Stomach (tissue), 9 donors: ENCODE data around the gene ANTXR2. TPM values are rescaled to one million over a fixed set of nuclear protein-coding genes. Genes with fewer than 3 reads are reported as not detected.

ENCODE experiments used
- DNase-seq, 2 donors: peaks; one replicate each; pipeline versions ENCODE4 v3.0.0 to v3.0.0-alpha.2; 2013 to 2019
- H3K27ac ChIP-seq, 5 donors: fragments of 200-600 bp in 4 of 5; sonication (generic) in 4 of 5; one replicate each; pipeline ENCODE4 v1.5.1; 2013 to 2019; ENCODE audit warnings: mild to moderate bottlenecking in 1 of 5, moderate library complexity in 1 of 5
- H3K27me3 ChIP-seq, 3 donors: fragments of 200-600 bp; sonication (generic); one replicate each; pipeline ENCODE4 v1.5.1; 2017 to 2019; ENCODE audit warnings: mixed run types in 1 of 3
- H3K36me3 ChIP-seq, 4 donors: fragments of 200-600 bp; sonication (generic); 1 replicate in 3 of 4; 2 replicates in 1 of 4; pipeline ENCODE4 v1.5.1; 2016 to 2019
- H3K4me1 ChIP-seq, 4 donors: fragments of 200-600 bp; sonication (generic); one replicate each; pipeline ENCODE4 v1.5.1; 2016 to 2019
- H3K4me3 ChIP-seq, 4 donors: fragments of 200-600 bp; sonication (generic) in 3 of 4; one replicate each; pipeline ENCODE4 v1.5.1; 2016 to 2019; ENCODE audit warnings: mild to moderate bottlenecking in 1 of 4
- H3K9me3 ChIP-seq, 4 donors: fragments of 200-600 bp; sonication (generic); one replicate each; pipeline ENCODE4 v1.5.1; 2016 to 2019
- EP300 ChIP-seq: sonication (generic); formaldehyde crosslinking; IDR thresholded peaks from one replicate; pipeline ENCODE4 v1.6.1; 2017; ENCODE audit warnings: antibody characterized with exemption
- POLR2A ChIP-seq, 4 donors: fragments of 450-650 bp; IDR thresholded peaks; one replicate each; pipeline ENCODE4 v1.6.1; 2016; ENCODE audit warnings: antibody characterized with exemption in 4 of 4, control low read depth in 2 of 4, mild to moderate bottlenecking in 1 of 4, moderate library complexity in 1 of 4
- POLR2AphosphoS5 ChIP-seq, 3 donors: sonication (generic); formaldehyde crosslinking; IDR thresholded peaks; one replicate each; pipeline ENCODE4 v1.6.1; 2016; ENCODE audit warnings: antibody characterized with exemption in 3 of 3
- WGBS, 5 donors: extraction: QIAGEN DNeasy Blood & Tissue Kit in 3 of 5; methylation state at CpG; one replicate each; pipeline versions ENCODE4 v1.1.5 to v1.1.7; 2013 to 2018; 5-methylcytosine and 5-hydroxymethylcytosine counted together
- intact Hi-C: fragments of 100-400 bp; cut with DNase I; formaldehyde crosslinking; loops from one replicate; pipeline ENCODE4 v1.15.1; 2023; ENCODE audit warnings: low total_unique reads
- polyA plus RNA-seq, 3 donors: library from polyadenylated mRNA; stranded (reverse); fragments of 200-250 nt; gene quantifications; one replicate each; pipeline ENCODE4 v1.2.3, GENCODE V29; 2013
- total RNA-seq, 5 donors: library from RNA; depleted of rRNA; stranded (reverse); fragments of >200 nt; gene quantifications; one replicate each; pipeline versions ENCODE4 v1.1.0 to v1.2.3, GENCODE V29; 2014 to 2016
- TF ChIP-seq, protein P1 (sequence below), 7 experiments: fragments of 450-650 bp in 4 of 7; fragments of 200-600 bp in 3 of 7; sonication (generic) in 3 of 7; IDR thresholded peaks; one replicate each; pipeline ENCODE4 v1.5.1; 2016 to 2019; ENCODE audit warnings: antibody characterized with exemption in 7 of 7, control low read depth in 2 of 7, mild to moderate bottlenecking in 1 of 7
- donor health status: healthy with polysubstance abuse.
- donor health status: Bipolar disorder and iron deficiency.
- donor health status: healthy.

ANTXR2 gene
- total and polyA plus RNA-seq, 8 donors = 8.3 to 116 (median 36.1) TPM

DNA sequence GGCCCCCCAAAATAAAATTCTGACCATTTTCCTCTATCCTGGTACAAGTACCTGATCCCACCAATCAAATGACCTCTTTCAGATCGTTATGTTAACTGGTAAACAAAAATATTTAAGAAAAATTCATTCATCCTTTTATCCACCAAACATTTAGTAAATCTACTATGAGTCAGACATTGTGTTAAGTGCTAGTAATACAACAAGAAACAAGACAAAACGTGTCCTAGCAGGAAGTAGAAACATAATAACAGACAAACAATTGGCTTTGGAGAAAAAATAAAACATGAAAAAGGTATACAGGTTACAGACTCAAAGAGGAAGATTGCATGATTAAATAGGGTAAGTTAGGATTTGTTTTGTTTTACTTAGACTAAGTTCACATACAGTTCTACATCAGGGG, 43.7 kb downstream of the ANTXR2 start:
- no peak for DNase-seq
- H3K4me3 ChIP-seq = no peak overlapping the region
- H3K36me3 ChIP-seq = peaks cover 10 to 40% (median 34%) of the 10 kb centered on the region in 4 donors
- H3K27me3 ChIP-seq = no peaks in the 10 kb centered on the region
- no peak overlapping the region for H3K27ac ChIP-seq
- no peak for TF ChIP-seq POLR2A (IDR thresholded peaks at IDR 0.05)
- no peak for TF ChIP-seq POLR2AphosphoS5 (IDR thresholded peaks at IDR 0.05)
- intact Hi-C loops = no loop called here
- no peaks in the 10 kb centered on the region for H3K9me3 ChIP-seq
- H3K4me1 ChIP-seq = peaks cover 0 to 23% (median under 1%) of the 10 kb centered on the region in 4 donors
- WGBS, 5 donors = 64 to 73% (median 69%) methylated on average over 2 of the region's 2 CpGs

DNA sequence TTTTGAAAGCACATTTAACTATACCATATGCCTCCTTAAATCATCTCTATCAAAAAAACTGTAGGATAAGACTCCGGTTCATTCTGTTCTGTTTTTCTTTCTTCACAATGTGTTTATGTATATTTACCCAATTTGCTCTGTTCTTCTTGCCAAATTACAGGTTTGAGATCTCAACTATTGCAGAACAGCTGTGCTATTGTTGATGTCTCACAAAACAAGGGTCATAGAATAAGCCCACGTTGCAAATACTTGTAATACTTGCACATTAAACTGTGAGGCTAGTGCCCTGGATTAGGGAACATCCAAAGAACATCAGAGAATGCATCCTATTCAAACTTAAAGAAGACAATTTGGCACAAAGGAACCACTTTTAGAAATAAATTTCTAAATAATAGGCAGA, 45.4 kb downstream of the ANTXR2 start:
- Histone ChIP-seq H3K9me3 (no peaks in the 10 kb centered on the region), H3K27me3 (no peaks in the 10 kb centered on the region), H3K4me3 (no peak overlapping the region), H3K36me3 (peaks cover 10 to 55% (median 46%) of the 10 kb centered on the region in 4 donors), H3K4me1 (peaks cover 0 to 23% (median 0%) of the 10 kb centered on the region in 4 donors), H3K27ac (no peak overlapping the region)
- TF ChIP-seq POLR2A (IDR thresholded peaks at IDR 0.05) = no peak
- TF ChIP-seq, protein P1, sequence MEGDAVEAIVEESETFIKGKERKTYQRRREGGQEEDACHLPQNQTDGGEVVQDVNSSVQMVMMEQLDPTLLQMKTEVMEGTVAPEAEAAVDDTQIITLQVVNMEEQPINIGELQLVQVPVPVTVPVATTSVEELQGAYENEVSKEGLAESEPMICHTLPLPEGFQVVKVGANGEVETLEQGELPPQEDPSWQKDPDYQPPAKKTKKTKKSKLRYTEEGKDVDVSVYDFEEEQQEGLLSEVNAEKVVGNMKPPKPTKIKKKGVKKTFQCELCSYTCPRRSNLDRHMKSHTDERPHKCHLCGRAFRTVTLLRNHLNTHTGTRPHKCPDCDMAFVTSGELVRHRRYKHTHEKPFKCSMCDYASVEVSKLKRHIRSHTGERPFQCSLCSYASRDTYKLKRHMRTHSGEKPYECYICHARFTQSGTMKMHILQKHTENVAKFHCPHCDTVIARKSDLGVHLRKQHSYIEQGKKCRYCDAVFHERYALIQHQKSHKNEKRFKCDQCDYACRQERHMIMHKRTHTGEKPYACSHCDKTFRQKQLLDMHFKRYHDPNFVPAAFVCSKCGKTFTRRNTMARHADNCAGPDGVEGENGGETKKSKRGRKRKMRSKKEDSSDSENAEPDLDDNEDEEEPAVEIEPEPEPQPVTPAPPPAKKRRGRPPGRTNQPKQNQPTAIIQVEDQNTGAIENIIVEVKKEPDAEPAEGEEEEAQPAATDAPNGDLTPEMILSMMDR (IDR thresholded peaks at IDR 0.05) = no peak
- TF ChIP-seq EP300 = no peak
- intact Hi-C loops = no loop called here
- WGBS, 5 donors = 54 to 62% (median 59%) methylated on average over 2 of the region's 2 CpGs
- DNase-seq = no peak

DNA sequence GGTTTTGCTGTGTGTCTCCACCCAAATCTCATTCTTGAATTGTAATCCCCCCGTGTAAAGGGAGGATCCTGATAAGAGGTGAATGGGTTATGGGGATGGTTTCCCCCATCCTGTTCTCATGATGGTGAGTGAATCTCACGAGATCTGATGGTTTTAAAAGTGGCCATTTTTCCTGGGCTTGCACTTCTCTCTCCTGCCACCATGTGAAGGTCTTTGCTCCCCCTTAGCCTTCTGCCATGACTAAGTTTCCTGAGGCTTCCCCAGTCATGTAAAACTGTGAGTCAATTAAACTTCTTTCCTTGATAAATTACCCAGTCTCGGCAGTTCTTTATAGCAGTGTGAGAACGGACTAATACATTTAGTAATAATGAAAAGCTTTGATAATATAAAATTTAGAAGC, 46.9 kb downstream of the ANTXR2 start:
- 83 to 89% (median 86%) methylated on average over 4 of the region's 4 CpGs for WGBS, 5 donors
- Histone ChIP-seq H3K4me3 (no peak overlapping the region), H3K9me3 (no peaks in the 10 kb centered on the region), H3K27ac (no peak overlapping the region), H3K36me3 (peaks cover 10 to 55% (median 47%) of the 10 kb centered on the region in 4 donors), H3K27me3 (no peaks in the 10 kb centered on the region), H3K4me1 (peaks cover 0 to 23% (median 0%) of the 10 kb centered on the region in 4 donors)
- TF ChIP-seq EP300 (no peak), POLR2A (IDR thresholded peaks at IDR 0.05) (no peak), POLR2AphosphoS5 (IDR thresholded peaks at IDR 0.05) (no peak)
- TF ChIP-seq, protein P1 (IDR thresholded peaks at IDR 0.05) = no peak
- intact Hi-C loops = no loop called here
- no peak for DNase-seq

DNA sequence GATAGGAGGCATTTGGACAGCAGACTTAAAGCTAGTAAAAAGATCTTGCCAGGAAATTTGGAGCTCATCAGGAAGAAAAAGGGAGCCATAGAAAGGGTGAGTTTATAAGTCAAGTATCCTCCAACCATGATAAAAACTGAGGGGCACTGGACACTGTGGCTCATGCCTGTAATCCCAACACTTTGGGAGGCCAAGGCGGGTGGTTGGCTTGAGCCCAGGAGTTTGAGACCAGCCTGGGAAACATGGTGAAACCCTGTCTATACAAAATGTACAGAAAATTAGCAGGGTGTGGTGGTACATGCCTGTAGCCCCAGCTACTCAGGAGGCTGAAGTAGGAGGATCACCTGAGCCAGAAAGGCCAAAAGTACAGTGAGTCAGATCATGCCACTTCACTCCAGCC, 48.7 kb downstream of the ANTXR2 start:
- Histone ChIP-seq H3K36me3 (peaks cover 6 to 48% (median 39%) of the 10 kb centered on the region in 4 donors), H3K9me3 (no peaks in the 10 kb centered on the region), H3K4me3 (no peak overlapping the region), H3K27ac (no peak overlapping the region), H3K27me3 (no peaks in the 10 kb centered on the region), H3K4me1 (peaks cover 0 to 23% (median 0%) of the 10 kb centered on the region in 4 donors)
- WGBS, 5 donors = 96 to 100% (median 100%) methylated on average over 1 of the region's 1 CpG
- intact Hi-C loops = no loop called here
- no peak for DNase-seq
- TF ChIP-seq POLR2AphosphoS5 (IDR thresholded peaks at IDR 0.05) = no peak
- TF ChIP-seq EP300 = no peak
- TF ChIP-seq, protein P1 (IDR thresholded peaks at IDR 0.05) = no peak
- no peak for TF ChIP-seq POLR2A (IDR thresholded peaks at IDR 0.05)

DNA sequence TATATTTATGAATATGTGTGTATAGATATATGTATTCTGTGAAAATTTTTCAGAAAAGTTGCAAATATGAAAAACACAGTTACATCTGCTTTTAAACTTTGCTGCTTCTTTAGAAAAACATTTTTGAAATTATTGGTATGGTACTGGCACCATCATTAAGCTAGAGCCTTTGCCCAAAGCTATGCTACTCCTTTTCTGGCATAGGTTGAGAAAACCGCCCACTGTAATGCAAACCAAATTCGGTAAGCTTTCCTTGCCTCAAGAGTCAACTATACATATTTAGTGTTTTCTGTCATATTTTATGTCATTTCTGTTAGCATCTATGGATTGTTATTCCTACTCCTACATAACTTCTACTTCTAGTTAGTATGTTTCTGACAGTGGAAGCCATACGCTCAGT, 50.7 kb downstream of the ANTXR2 start:
- TF ChIP-seq POLR2AphosphoS5 (IDR thresholded peaks at IDR 0.05) (no peak), EP300 (no peak), POLR2A (IDR thresholded peaks at IDR 0.05) (no peak)
- TF ChIP-seq, protein P1 (IDR thresholded peaks at IDR 0.05) = no peak
- 93 to 99% (median 96%) methylated on average over 3 of the region's 3 CpGs for WGBS, 5 donors
- Histone ChIP-seq H3K27ac (no peak overlapping the region), H3K27me3 (no peaks in the 10 kb centered on the region), H3K4me1 (peaks cover 0 to 12% (median 3%) of the 10 kb centered on the region in 4 donors), H3K4me3 (no peak overlapping the region), H3K36me3 (peaks cover 6 to 64% (median 45%) of the 10 kb centered on the region in 4 donors), H3K9me3 (no peaks in the 10 kb centered on the region)
- DNase-seq = no peak
- intact Hi-C loops = no loop called here
